Astrocyte (in vitro differentiated cells and primary cell): ENCODE results near the gene GMDS. TPM values are rescaled to one million over a fixed set of nuclear protein-coding genes. Genes with fewer than 3 reads are reported as not detected.

Experiments used
- DNase-seq: peaks from one replicate; pipeline ENCODE4 v3.0.0-alpha.2; 2010; ENCODE audit warnings: low read depth
- FAIRE-seq: peaks from 2 replicates; lab custom pipeline; 2011; peaks lifted over from hg19 to GRCh38; lab: Jason Lieb, UNC
- H2AFZ ChIP-seq: 2 replicates; pipeline ENCODE4 v1.6.0; 2012; ENCODE audit warnings: low read depth, low read length, inconsistent platforms
- H3K27ac ChIP-seq: 2 replicates; pipeline ENCODE4 v1.5.1; 2011; ENCODE audit warnings: low read depth, low read length, inconsistent platforms
- H3K27me3 ChIP-seq: 2 replicates; pipeline ENCODE4 v1.6.0; 2011; ENCODE audit warnings: low read length, inconsistent platforms; ENCODE audit not compliant: insufficient read depth
- H3K36me3 ChIP-seq: 2 replicates; pipeline ENCODE4 v1.5.1; 2011; ENCODE audit warnings: low read length, inconsistent platforms; ENCODE audit not compliant: insufficient read depth
- H3K4me1 ChIP-seq: 2 replicates; pipeline ENCODE4 v1.5.1; 2011; ENCODE audit warnings: low read length, inconsistent platforms; ENCODE audit not compliant: insufficient read depth
- H3K4me2 ChIP-seq: 2 replicates; pipeline ENCODE4 v1.6.0; 2012; ENCODE audit warnings: low read length, inconsistent platforms
- H3K4me3 ChIP-seq: 2 replicates; pipeline ENCODE4 v1.5.1; 2011; ENCODE audit warnings: low read depth, mild to moderate bottlenecking, low read length, inconsistent platforms; ENCODE audit not compliant: insufficient read depth
- H3K79me2 ChIP-seq: 2 replicates; pipeline ENCODE4 v1.6.0; 2012; ENCODE audit warnings: mild to moderate bottlenecking, low read length, inconsistent platforms; ENCODE audit not compliant: insufficient read depth
- H3K9ac ChIP-seq: 2 replicates; pipeline ENCODE4 v1.6.0; 2012; ENCODE audit warnings: mild to moderate bottlenecking, low read length, inconsistent platforms
- H3K9me3 ChIP-seq: 2 replicates; pipeline ENCODE4 v1.5.1; 2012; ENCODE audit warnings: low read depth, mild to moderate bottlenecking, low read length, inconsistent platforms; ENCODE audit not compliant: insufficient read depth
- H4K20me1 ChIP-seq: 2 replicates; pipeline ENCODE4 v1.6.0; 2012; ENCODE audit warnings: low read length, inconsistent platforms; ENCODE audit not compliant: insufficient read depth
- H3K27ac Mint-ChIP-seq: one replicate; pipeline ENCODE4 v1.8.0; 2021; ENCODE audit warnings: mild to moderate bottlenecking, mixed read lengths; ENCODE audit not compliant: unreplicated experiment
- H3K27me3 Mint-ChIP-seq: one replicate; pipeline ENCODE4 v1.8.0; 2021; ENCODE audit warnings: low read depth, mixed read lengths; ENCODE audit not compliant: unreplicated experiment
- H3K36me3 Mint-ChIP-seq: one replicate; pipeline ENCODE4 v1.8.0; 2021; ENCODE audit warnings: low read depth, mixed read lengths; ENCODE audit not compliant: unreplicated experiment
- H3K4me1 Mint-ChIP-seq: one replicate; pipeline ENCODE4 v1.8.0; 2021; ENCODE audit warnings: low read depth, mixed read lengths; ENCODE audit not compliant: unreplicated experiment
- H3K4me3 Mint-ChIP-seq: one replicate; pipeline ENCODE4 v1.8.0; 2021; ENCODE audit warnings: mild to moderate bottlenecking, moderate library complexity, mixed read lengths; ENCODE audit not compliant: unreplicated experiment
- H3K9me3 Mint-ChIP-seq: one replicate; pipeline ENCODE4 v1.8.0; 2021; ENCODE audit warnings: mild to moderate bottlenecking, mixed read lengths; ENCODE audit not compliant: unreplicated experiment
- CTCF ChIP-seq: IDR thresholded peaks from 2 replicates; pipeline ENCODE4 v1.5.1; 2011; ENCODE audit warnings: low read depth, mild to moderate bottlenecking, inconsistent platforms, low read length, moderate library complexity; ENCODE audit not compliant: insufficient read depth
- EZH2 ChIP-seq: IDR thresholded peaks from 2 replicates; pipeline ENCODE4 v1.6.1; 2012; ENCODE audit warnings: mild to moderate bottlenecking, low read length, inconsistent platforms; ENCODE audit not compliant: insufficient read depth
- total RNA-seq: library from RNA; stranded (reverse); gene quantifications from 2 replicates; pipeline ENCODE4 v1.2.1, GENCODE V29; 2021

Gene GMDS
- total RNA-seq, 1 donor from 2014 or later: 9.4 TPM

- Histone ChIP-seq H3K9ac (no peak overlapping the region), H3K4me2 (no peak overlapping the region), H4K20me1 (no peaks in the 10 kb centered on the region), H3K27ac (no peak overlapping the region), H2AFZ (no peak overlapping the region), H3K9me3 (no peaks in the 10 kb centered on the region), H3K79me2 (no peaks in the 10 kb centered on the region), H3K4me1 (no peaks in the 10 kb centered on the region), H3K27me3 (no peaks in the 10 kb centered on the region), H3K4me3 (no peak overlapping the region), H3K36me3 (no peaks in the 10 kb centered on the region)
- H3K4me1 Mint-ChIP-seq: peaks cover 4% of the 10 kb centered on the region
- H3K27ac Mint-ChIP-seq: no peak overlapping the region
- no peak overlapping the region for H3K4me3 Mint-ChIP-seq
- TF ChIP-seq EZH2: no peak
- no peak for TF ChIP-seq CTCF
- FAIRE-seq: no peak
- no peaks in the 10 kb centered on the region for H3K9me3 Mint-ChIP-seq
- H3K27me3 Mint-ChIP-seq: no peaks in the 10 kb centered on the region
- no peak for DNase-seq
- no peaks in the 10 kb centered on the region for H3K36me3 Mint-ChIP-seq
These were observed 145.5 kb downstream of the GMDS start for GRCh38 chr6:2099870-2100269.

GRCh38 chr6:2097464-2097863, 147.9 kb downstream of the GMDS start:
- Histone ChIP-seq H3K36me3 (no peaks in the 10 kb centered on the region), H3K27me3 (no peaks in the 10 kb centered on the region), H3K4me1 (no peaks in the 10 kb centered on the region), H3K9ac (no peak overlapping the region), H3K4me3 (no peak overlapping the region), H3K79me2 (no peaks in the 10 kb centered on the region), H4K20me1 (no peaks in the 10 kb centered on the region), H3K4me2 (no peak overlapping the region), H3K9me3 (no peaks in the 10 kb centered on the region), H2AFZ (no peak overlapping the region), H3K27ac (no peak overlapping the region)
- H3K27me3 Mint-ChIP-seq: no peaks in the 10 kb centered on the region
- H3K27ac Mint-ChIP-seq: no peak overlapping the region
- H3K9me3 Mint-ChIP-seq: no peaks in the 10 kb centered on the region
- DNase-seq (no peak), FAIRE-seq (no peak)
- TF ChIP-seq EZH2 (no peak), CTCF (no peak)
- H3K36me3 Mint-ChIP-seq: no peaks in the 10 kb centered on the region
- H3K4me3 Mint-ChIP-seq: no peak overlapping the region
- H3K4me1 Mint-ChIP-seq: no peaks in the 10 kb centered on the region

- Mint-ChIP-seq H3K27ac (no peak overlapping the region), H3K9me3 (no peaks in the 10 kb centered on the region), H3K36me3 (no peaks in the 10 kb centered on the region), H3K4me1 (no peaks in the 10 kb centered on the region), H3K27me3 (no peaks in the 10 kb centered on the region), H3K4me3 (no peak overlapping the region)
- Histone ChIP-seq H2AFZ (no peak overlapping the region), H3K4me3 (no peak overlapping the region), H3K9me3 (no peaks in the 10 kb centered on the region), H3K9ac (no peak overlapping the region), H3K27ac (no peak overlapping the region), H3K27me3 (no peaks in the 10 kb centered on the region), H3K4me1 (no peaks in the 10 kb centered on the region), H3K36me3 (no peaks in the 10 kb centered on the region), H4K20me1 (no peaks in the 10 kb centered on the region), H3K4me2 (no peak overlapping the region), H3K79me2 (no peaks in the 10 kb centered on the region)
- FAIRE-seq (no peak), DNase-seq (no peak)
- TF ChIP-seq EZH2: no peak
- no peak for TF ChIP-seq CTCF
These were observed 150.8 kb downstream of the GMDS start for GRCh38 chr6:2094642-2095041.
